Natural killer cell (primary cell): ENCODE results near the gene CT47B1. TPM values are rescaled to one million over a fixed set of nuclear protein-coding genes. Genes with fewer than 3 reads are reported as not detected.
"Not testable (repeated sequence)": the region's sequence is repeated elsewhere in the genome, so short reads cannot be mapped to it uniquely, and the experiment has no call there.

Source experiments
- ATAC-seq, 3 donors: fragments of 150-1000 bp in 2 of 3; fragments of 200-7000 bp in 1 of 3; cut with Tn5 transposase; 1 replicate in 1 of 3; 2 replicates in 2 of 3; pipeline ENCODE4 v1.10.0; 2021; ENCODE audit warnings: mild to moderate bottlenecking in 2 of 3, moderate library complexity in 2 of 3
- DNase-seq, 2 donors: peaks; one replicate each; pipeline versions ENCODE4 v3.0.0 to v3.0.0-alpha.2; 2013 to 2021; ENCODE audit warnings: mixed read lengths in 1 of 2
- H3K27ac ChIP-seq: one replicate; pipeline ENCODE4 v1.5.1; 2013; ENCODE audit warnings: mild to moderate bottlenecking, low read length
- H3K27me3 ChIP-seq: one replicate; pipeline ENCODE4 v1.6.1; 2013; ENCODE audit warnings: low read length; ENCODE audit not compliant: control insufficient read depth, insufficient read depth
- H3K36me3 ChIP-seq: one replicate; pipeline ENCODE4 v1.6.1; 2013; ENCODE audit warnings: low read length; ENCODE audit not compliant: control insufficient read depth, insufficient read depth
- H3K4me1 ChIP-seq: one replicate; pipeline ENCODE4 v1.6.1; 2013; ENCODE audit warnings: low read length; ENCODE audit not compliant: control insufficient read depth, insufficient read depth
- H3K4me3 ChIP-seq: one replicate; pipeline ENCODE4 v1.5.1; 2013; ENCODE audit warnings: low read length
- H3K9me3 ChIP-seq: one replicate; pipeline ENCODE4 v1.6.1; 2013; ENCODE audit warnings: low read length; ENCODE audit not compliant: control insufficient read depth, insufficient read depth
- H3K27ac Mint-ChIP-seq, 2 donors: one replicate each; pipeline ENCODE4 v1.8.0; 2022; ENCODE audit warnings: mild to moderate bottlenecking in 2 of 2, mixed read lengths in 2 of 2, moderate library complexity in 1 of 2
- H3K27me3 Mint-ChIP-seq, 2 donors: one replicate each; pipeline ENCODE4 v1.8.0; 2022; ENCODE audit warnings: low read depth in 2 of 2, mixed read lengths in 2 of 2
- H3K36me3 Mint-ChIP-seq: one replicate; pipeline ENCODE4 v1.8.0; 2022; ENCODE audit warnings: mixed read lengths
- H3K4me1 Mint-ChIP-seq, 2 donors: one replicate each; pipeline ENCODE4 v1.8.0; 2022; ENCODE audit warnings: mixed read lengths in 2 of 2
- H3K4me3 Mint-ChIP-seq: one replicate; pipeline ENCODE4 v1.8.0; 2022; ENCODE audit warnings: mild to moderate bottlenecking, moderate library complexity, mixed read lengths
- H3K9me3 Mint-ChIP-seq, 2 donors: one replicate each; pipeline ENCODE4 v1.8.0; 2022; ENCODE audit warnings: mixed read lengths in 2 of 2
- WGBS: methylation state at CpG from one replicate; pipeline ENCODE4 v1.1.7; 2013; ENCODE audit warnings: missing lambda C conversion rate; ENCODE audit not compliant: insufficient coverage; 5-methylcytosine and 5-hydroxymethylcytosine counted together
- intact Hi-C: fragments of 100-400 bp; cut with micrococcal nuclease; formaldehyde crosslinking; loops from one replicate; pipeline ENCODE4 v1.14.2; 2022
- total RNA-seq, 4 donors: library from RNA; stranded (reverse); fragments of 120-200 nt in 1 of 4; gene quantifications; one replicate each; pipeline versions ENCODE4 v1.2.3 to v1.2.4, GENCODE V29; 2013 to 2022
- TF ChIP-seq, protein P1 (sequence below): fragments of 200-600 bp; IDR thresholded peaks from one replicate; pipeline ENCODE4 v1.8.0; 2022; ENCODE audit warnings: antibody characterized with exemption

CT47B1 gene
- total RNA-seq: not detected
- not detected for total RNA-seq (2013)

DNA sequence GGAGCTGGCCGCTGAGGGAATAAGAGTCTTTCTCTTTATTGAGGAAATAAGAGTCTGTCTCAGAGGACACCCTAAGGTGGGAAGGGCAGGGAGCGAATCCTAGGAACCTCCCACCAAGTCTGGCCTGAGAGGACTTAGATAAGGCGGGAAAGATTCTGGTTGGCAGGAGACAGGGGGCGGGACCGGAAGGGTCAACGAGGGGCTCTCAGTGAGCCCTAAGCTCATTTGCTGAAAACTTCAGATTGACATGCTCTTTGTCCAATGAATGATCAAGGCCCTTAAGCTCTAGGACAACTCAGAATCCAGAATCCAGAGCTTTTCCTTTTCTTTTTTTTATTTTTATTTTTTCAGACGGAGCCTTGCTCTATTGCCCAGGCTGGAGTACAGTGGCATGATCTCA lies at the start of gene CT47B1:
TSS of gene CT47B1 (minus strand) at position 101 of the 400 bp plus-strand sequence. CDS start 196 bp downstream, outside the sequence.
- H3K27me3 Mint-ChIP-seq, H3K9me3 Mint-ChIP-seq, ATAC-seq, H3K4me1 Mint-ChIP-seq, H3K4me3 ChIP-seq, H3K36me3 ChIP-seq, H3K4me1 ChIP-seq, intact Hi-C loops, H3K9me3 ChIP-seq, H3K4me3 Mint-ChIP-seq, DNase-seq, H3K27ac ChIP-seq, H3K36me3 Mint-ChIP-seq, H3K27ac Mint-ChIP-seq, H3K27me3 ChIP-seq: not testable (repeated sequence)
- WGBS: no CpG with 5 or more reads among the region's 7 CpGs

GRCh38 chrX:120874678-120875557 lies 748 bp downstream of the CT47B1 start:
- Histone ChIP-seq H3K36me3 (no peaks in the 10 kb centered on the region), H3K27me3 (no peaks in the 10 kb centered on the region), H3K4me1 (no peaks in the 10 kb centered on the region), H3K9me3 (no peaks in the 10 kb centered on the region), H3K27ac (no peak overlapping the region), H3K4me3 (no peak overlapping the region)
- no peaks in the 10 kb centered on the region for H3K4me1 Mint-ChIP-seq
- WGBS: 97% methylated on average over 56 of the region's 61 CpGs
- DNase-seq (no peak), ATAC-seq (no peak)
- intact Hi-C loops: no loop called here
- no peaks in the 10 kb centered on the region for H3K9me3 Mint-ChIP-seq
- H3K27ac Mint-ChIP-seq: no peak overlapping the region
- H3K27me3 Mint-ChIP-seq: peaks cover 0 to 2% of the 10 kb centered on the region in 2 donors
- no peak overlapping the region for H3K4me3 Mint-ChIP-seq
- H3K36me3 Mint-ChIP-seq: no peaks in the 10 kb centered on the region
- TF ChIP-seq, protein P1, sequence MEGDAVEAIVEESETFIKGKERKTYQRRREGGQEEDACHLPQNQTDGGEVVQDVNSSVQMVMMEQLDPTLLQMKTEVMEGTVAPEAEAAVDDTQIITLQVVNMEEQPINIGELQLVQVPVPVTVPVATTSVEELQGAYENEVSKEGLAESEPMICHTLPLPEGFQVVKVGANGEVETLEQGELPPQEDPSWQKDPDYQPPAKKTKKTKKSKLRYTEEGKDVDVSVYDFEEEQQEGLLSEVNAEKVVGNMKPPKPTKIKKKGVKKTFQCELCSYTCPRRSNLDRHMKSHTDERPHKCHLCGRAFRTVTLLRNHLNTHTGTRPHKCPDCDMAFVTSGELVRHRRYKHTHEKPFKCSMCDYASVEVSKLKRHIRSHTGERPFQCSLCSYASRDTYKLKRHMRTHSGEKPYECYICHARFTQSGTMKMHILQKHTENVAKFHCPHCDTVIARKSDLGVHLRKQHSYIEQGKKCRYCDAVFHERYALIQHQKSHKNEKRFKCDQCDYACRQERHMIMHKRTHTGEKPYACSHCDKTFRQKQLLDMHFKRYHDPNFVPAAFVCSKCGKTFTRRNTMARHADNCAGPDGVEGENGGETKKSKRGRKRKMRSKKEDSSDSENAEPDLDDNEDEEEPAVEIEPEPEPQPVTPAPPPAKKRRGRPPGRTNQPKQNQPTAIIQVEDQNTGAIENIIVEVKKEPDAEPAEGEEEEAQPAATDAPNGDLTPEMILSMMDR: no peak

- Histone ChIP-seq H3K4me1 (no peaks in the 10 kb centered on the region), H3K27ac (no peak overlapping the region), H3K36me3 (no peaks in the 10 kb centered on the region), H3K9me3 (no peaks in the 10 kb centered on the region), H3K4me3 (no peak overlapping the region), H3K27me3 (no peaks in the 10 kb centered on the region)
- no peaks in the 10 kb centered on the region for H3K9me3 Mint-ChIP-seq
- no peak for ATAC-seq
- no peak for DNase-seq
- H3K36me3 Mint-ChIP-seq: no peaks in the 10 kb centered on the region
- TF ChIP-seq, protein P1: no peak
- no peak overlapping the region for H3K4me3 Mint-ChIP-seq
- WGBS: 43% methylated on average over 4 of the region's 4 CpGs
- intact Hi-C loops: no loop called here
- H3K27ac Mint-ChIP-seq: no peak overlapping the region
- H3K27me3 Mint-ChIP-seq: no peaks in the 10 kb centered on the region
- no peaks in the 10 kb centered on the region for H3K4me1 Mint-ChIP-seq
Measured at GRCh38 chrX:120857240-120857639, 18.4 kb downstream of the CT47B1 start.

DNA sequence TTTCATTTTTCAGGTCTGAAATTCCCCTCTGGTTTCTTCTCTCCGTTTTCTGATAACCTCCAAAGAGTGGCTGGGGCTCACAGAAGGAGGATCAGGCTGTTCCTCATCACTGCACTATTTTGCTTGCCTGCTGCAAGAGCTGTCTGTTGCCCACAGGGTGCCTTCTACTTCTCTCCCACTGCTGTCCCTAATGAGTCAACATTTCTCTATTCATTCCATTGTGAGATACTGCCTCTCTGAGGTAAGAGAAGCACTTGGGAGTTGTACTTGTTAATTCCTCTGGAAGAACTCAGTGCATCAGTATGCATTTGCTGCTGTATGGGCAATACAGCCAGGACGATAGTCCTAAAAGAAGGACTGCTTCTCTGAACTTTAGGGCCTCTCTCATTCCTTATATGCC lies 34.8 kb downstream of the CT47B1 start:
- Mint-ChIP-seq H3K36me3 (no peaks in the 10 kb centered on the region), H3K4me1 (no peaks in the 10 kb centered on the region), H3K27ac (no peak overlapping the region), H3K27me3 (no peaks in the 10 kb centered on the region), H3K4me3 (no peak overlapping the region), H3K9me3 (no peaks in the 10 kb centered on the region)
- no peak for DNase-seq
- no peak for ATAC-seq
- Histone ChIP-seq H3K27ac (no peak overlapping the region), H3K4me3 (no peak overlapping the region), H3K9me3 (no peaks in the 10 kb centered on the region), H3K36me3 (no peaks in the 10 kb centered on the region), H3K27me3 (no peaks in the 10 kb centered on the region), H3K4me1 (no peaks in the 10 kb centered on the region)
- WGBS: 66% methylated on average over 2 of the region's 2 CpGs
- TF ChIP-seq, protein P1: no peak
- intact Hi-C loops: no loop called here
